Vagina (tissue), 2 donors: Measurements from ENCODE around the gene PDCD1.

Experiments used
- POLR2A ChIP-seq, 2 donors: fragments of 450-650 bp; IDR thresholded peaks; one replicate each; pipeline ENCODE4 v1.6.1; 2017; ENCODE audit warnings: antibody characterized with exemption in 2 of 2, mild to moderate bottlenecking in 2 of 2, moderate library complexity in 2 of 2
- TF ChIP-seq, protein P1 (sequence below), 3 experiments: fragments of 450-650 bp in 2 of 3; fragments of 200-600 bp in 1 of 3; sonication (generic) in 1 of 3; IDR thresholded peaks; one replicate each; pipeline ENCODE4 v1.5.1; 2017 to 2019; ENCODE audit warnings: antibody characterized with exemption in 3 of 3, mild to moderate bottlenecking in 2 of 3, moderate library complexity in 2 of 3

GRCh38 chr2:241893265-241893664, 34.6 kb upstream of the PDCD1 start:
- TF ChIP-seq, protein P1, sequence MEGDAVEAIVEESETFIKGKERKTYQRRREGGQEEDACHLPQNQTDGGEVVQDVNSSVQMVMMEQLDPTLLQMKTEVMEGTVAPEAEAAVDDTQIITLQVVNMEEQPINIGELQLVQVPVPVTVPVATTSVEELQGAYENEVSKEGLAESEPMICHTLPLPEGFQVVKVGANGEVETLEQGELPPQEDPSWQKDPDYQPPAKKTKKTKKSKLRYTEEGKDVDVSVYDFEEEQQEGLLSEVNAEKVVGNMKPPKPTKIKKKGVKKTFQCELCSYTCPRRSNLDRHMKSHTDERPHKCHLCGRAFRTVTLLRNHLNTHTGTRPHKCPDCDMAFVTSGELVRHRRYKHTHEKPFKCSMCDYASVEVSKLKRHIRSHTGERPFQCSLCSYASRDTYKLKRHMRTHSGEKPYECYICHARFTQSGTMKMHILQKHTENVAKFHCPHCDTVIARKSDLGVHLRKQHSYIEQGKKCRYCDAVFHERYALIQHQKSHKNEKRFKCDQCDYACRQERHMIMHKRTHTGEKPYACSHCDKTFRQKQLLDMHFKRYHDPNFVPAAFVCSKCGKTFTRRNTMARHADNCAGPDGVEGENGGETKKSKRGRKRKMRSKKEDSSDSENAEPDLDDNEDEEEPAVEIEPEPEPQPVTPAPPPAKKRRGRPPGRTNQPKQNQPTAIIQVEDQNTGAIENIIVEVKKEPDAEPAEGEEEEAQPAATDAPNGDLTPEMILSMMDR (IDR thresholded peaks at IDR 0.05), result no peak
- TF ChIP-seq POLR2A (IDR thresholded peaks at IDR 0.05), result no peak
